Measurements from ENCODE around the gene LIM2.

DNA sequence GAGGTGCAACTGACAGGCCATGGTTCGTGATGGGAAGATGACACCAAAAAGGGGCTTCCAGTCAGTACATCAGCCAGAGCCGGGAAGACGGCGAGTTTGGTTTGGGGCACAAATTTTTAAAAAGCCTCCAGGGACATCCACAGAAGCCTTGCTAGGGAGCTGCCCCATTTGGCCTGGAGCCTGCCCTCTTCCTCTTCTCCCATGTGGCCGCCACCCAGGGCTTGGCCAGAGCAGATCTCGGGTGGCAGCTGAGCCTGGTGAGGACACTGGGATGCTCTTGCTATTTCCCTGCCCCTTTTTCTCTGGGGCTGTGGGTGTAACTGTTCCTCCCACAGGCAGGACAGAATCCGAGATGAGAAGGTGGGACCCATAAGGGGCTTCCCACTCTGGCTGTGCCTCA is 29.8 kb downstream of the LIM2 start:
- TF ChIP-seq ZNF112 (tag by site-specific recombination; IDR thresholded peaks at IDR 0.05) (no peak), ZNF600 (tag by site-specific recombination; IDR thresholded peaks at IDR 0.05) (no peak), SETDB1 (IDR thresholded peaks at IDR 0.05; ENCODE audit: insufficient read length, low read length) (no peak), ZSCAN16 (tag by site-specific recombination; IDR thresholded peaks at IDR 0.05) (no peak), ZNF707 (tag by site-specific recombination; IDR thresholded peaks at IDR 0.05) (no peak), ZNF311 (tag by site-specific recombination; IDR thresholded peaks at IDR 0.05; ENCODE audit: borderline replicate concordance) (no peak), ZNF394 (tag by site-specific recombination; IDR thresholded peaks at IDR 0.05; ENCODE audit: borderline replicate concordance) (no peak), ZNF48 (tag by site-specific recombination; IDR thresholded peaks at IDR 0.05) (no peak), ZNF157 (tag by site-specific recombination; IDR thresholded peaks at IDR 0.05) (no peak), GLIS1 (tag by site-specific recombination; IDR thresholded peaks at IDR 0.05) (peak; percentile 75)
- TF ChIP-seq, protein P1, sequence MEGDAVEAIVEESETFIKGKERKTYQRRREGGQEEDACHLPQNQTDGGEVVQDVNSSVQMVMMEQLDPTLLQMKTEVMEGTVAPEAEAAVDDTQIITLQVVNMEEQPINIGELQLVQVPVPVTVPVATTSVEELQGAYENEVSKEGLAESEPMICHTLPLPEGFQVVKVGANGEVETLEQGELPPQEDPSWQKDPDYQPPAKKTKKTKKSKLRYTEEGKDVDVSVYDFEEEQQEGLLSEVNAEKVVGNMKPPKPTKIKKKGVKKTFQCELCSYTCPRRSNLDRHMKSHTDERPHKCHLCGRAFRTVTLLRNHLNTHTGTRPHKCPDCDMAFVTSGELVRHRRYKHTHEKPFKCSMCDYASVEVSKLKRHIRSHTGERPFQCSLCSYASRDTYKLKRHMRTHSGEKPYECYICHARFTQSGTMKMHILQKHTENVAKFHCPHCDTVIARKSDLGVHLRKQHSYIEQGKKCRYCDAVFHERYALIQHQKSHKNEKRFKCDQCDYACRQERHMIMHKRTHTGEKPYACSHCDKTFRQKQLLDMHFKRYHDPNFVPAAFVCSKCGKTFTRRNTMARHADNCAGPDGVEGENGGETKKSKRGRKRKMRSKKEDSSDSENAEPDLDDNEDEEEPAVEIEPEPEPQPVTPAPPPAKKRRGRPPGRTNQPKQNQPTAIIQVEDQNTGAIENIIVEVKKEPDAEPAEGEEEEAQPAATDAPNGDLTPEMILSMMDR (tag by site-specific recombination; IDR thresholded peaks at IDR 0.05): no peak

Measured in HEK293 (cell line).